GM10266 (cell line): Measurements from ENCODE around the gene FGFR2.

ENCODE experiments used
- DNase-seq: peaks from one replicate; pipeline ENCODE4 v3.0.0; 2012; ENCODE audit errors: extremely low spot score
- CTCF ChIP-seq: IDR thresholded peaks from 2 replicates; pipeline ENCODE4 v1.5.1; 2012; ENCODE audit warnings: mild to moderate bottlenecking, low read depth; ENCODE audit not compliant: control insufficient read depth, insufficient read depth; ENCODE audit errors: missing control alignments

Gene FGFR2

DNA sequence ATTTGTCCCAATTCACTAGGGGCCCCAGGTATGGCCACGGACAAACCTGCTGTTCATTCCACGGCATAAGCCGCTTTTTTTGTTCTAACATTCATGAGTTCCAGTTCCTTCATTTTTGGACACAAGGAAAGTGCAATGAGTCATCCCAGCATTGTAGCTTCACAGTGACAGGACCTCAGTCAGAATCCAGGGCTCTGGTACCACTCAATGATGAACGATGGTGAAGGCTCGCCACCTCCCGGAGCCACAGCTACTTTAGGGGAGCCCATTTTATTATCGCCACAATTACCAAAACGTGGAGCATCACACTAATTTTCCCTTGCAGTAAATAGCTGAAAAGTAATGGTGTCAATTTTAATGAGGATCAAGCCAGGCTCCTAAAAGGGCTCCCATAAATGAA, 62.9 kb downstream of the FGFR2 start:
- no peak for TF ChIP-seq CTCF
- no peak for DNase-seq

DNA sequence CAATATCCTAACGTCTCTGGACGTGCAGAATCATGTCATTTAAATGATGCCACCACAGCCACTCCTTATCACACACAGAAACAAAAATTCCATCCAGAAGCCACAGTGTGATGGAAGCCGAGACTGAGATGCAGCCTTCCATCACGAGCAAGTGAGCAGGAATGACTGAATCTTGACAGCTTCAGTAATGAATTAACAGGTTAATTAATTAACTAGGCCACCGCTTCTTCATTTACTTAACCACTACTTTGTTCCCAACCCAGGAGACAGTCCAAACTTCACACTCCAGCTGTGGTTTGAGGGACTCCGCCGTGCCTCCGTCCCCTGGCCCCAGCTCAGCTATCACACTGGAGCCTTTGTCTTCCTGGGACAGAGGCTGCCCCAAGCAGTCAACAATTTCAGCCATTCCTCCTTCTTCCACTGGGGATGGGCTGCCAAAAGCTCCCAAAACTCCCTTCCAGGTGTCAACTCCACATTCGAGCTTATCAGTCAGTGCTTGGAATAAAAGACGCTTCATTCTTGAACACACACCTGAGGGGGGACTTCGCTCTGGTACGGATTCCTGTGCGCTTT, 65.9 kb downstream of the FGFR2 start:
- TF ChIP-seq CTCF: no peak
- DNase-seq: no peak

- no peak for TF ChIP-seq CTCF
- no peak for DNase-seq
Measured at GRCh38 chr10:121531830-121532178, 66.4 kb downstream of the FGFR2 start.

GRCh38 chr10:121531076-121531829, 67.0 kb downstream of the FGFR2 start:
- DNase-seq: no peak
- no peak for TF ChIP-seq CTCF

- no peak for TF ChIP-seq CTCF
- no peak for DNase-seq
Measured at GRCh38 chr10:121530481-121531075, 67.7 kb downstream of the FGFR2 start.

GRCh38 chr10:121527690-121528089, 70.6 kb downstream of the FGFR2 start:
- no peak for DNase-seq
- TF ChIP-seq CTCF: no peak

DNA sequence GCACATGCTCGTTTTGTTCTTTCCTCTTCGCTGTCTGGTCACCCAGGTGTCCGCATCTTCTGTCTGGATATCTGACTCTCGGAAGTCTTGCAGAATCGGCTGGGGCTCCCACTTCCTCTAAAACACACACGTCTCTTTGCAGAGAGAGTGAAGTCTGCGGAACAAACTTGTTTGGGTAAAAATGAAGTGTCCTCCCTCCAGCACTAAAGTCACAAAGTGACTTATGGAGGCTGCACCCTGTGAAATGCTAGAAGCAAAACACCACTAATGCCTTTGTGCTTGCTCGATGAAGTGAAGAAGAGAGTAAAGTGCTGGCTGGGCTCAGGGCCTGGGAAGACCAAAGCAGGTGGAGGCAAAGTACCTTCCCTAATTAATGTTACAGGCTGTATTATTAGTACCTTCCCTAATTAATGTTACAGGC, 71.4 kb downstream of the FGFR2 start:
- no peak for TF ChIP-seq CTCF
- no peak for DNase-seq
